Colonic mucosa (tissue), 4 donors: Measurements from ENCODE around the gene NABP2. TPM values are rescaled to one million over a fixed set of nuclear protein-coding genes. Genes with fewer than 3 reads are reported as not detected.
"Not testable (repeated sequence)": the region's sequence is repeated elsewhere in the genome, so short reads cannot be mapped to it uniquely, and the experiment has no call there.

ENCODE experiments used
- DNase-seq: peaks from one replicate; pipeline ENCODE4 v3.0.0-alpha.2; 2020
- H3K27ac ChIP-seq: fragments of 200-600 bp; one replicate; pipeline ENCODE4 v1.8.0; 2021
- H3K27me3 ChIP-seq: fragments of 200-600 bp; one replicate; pipeline ENCODE4 v1.8.0; 2021
- H3K36me3 ChIP-seq: fragments of 200-600 bp; one replicate; pipeline ENCODE4 v1.8.0; 2021
- H3K4me1 ChIP-seq: fragments of 200-600 bp; one replicate; pipeline ENCODE4 v1.8.0; 2021; ENCODE audit warnings: mild to moderate bottlenecking
- H3K4me3 ChIP-seq: fragments of 200-600 bp; one replicate; pipeline ENCODE4 v1.8.0; 2021
- H3K9ac ChIP-seq, 2 donors: one replicate each; pipeline ENCODE4 v1.7.0; 2013; ENCODE audit warnings: control low read depth in 2 of 2, low read depth in 2 of 2, low read length in 2 of 2
- H3K9me3 ChIP-seq: fragments of 200-600 bp; one replicate; pipeline ENCODE4 v1.8.0; 2021
- intact Hi-C: fragments of 100-400 bp; cut with DNase I; formaldehyde crosslinking; loops from one replicate; pipeline ENCODE4 v1.14.1; 2022
- total RNA-seq, 2 donors: library from RNA; stranded (reverse); fragmentation: NEBNext Ultra II Directional in 1 of 2; extraction: Animal tissue kit (Norgen Biotek cat#: 25700) in 1 of 2; gene quantifications; one replicate each; pipeline ENCODE4 v1.2.1, GENCODE V29; 2021
- TF ChIP-seq, protein P1 (sequence below): fragments of 200-600 bp; IDR thresholded peaks from one replicate; pipeline ENCODE4 v1.8.0; 2022; ENCODE audit warnings: antibody characterized with exemption, mild to moderate bottlenecking
- donor health status: healthy.
- donor health status: DM: no; HTN: no; CAD: no.
- donor health status: DM: no; HTN: no; CAD: no.

The NABP2 gene
- total RNA-seq, 2 donors from 2014 or later = 30.3 to 68.4 TPM

DNA sequence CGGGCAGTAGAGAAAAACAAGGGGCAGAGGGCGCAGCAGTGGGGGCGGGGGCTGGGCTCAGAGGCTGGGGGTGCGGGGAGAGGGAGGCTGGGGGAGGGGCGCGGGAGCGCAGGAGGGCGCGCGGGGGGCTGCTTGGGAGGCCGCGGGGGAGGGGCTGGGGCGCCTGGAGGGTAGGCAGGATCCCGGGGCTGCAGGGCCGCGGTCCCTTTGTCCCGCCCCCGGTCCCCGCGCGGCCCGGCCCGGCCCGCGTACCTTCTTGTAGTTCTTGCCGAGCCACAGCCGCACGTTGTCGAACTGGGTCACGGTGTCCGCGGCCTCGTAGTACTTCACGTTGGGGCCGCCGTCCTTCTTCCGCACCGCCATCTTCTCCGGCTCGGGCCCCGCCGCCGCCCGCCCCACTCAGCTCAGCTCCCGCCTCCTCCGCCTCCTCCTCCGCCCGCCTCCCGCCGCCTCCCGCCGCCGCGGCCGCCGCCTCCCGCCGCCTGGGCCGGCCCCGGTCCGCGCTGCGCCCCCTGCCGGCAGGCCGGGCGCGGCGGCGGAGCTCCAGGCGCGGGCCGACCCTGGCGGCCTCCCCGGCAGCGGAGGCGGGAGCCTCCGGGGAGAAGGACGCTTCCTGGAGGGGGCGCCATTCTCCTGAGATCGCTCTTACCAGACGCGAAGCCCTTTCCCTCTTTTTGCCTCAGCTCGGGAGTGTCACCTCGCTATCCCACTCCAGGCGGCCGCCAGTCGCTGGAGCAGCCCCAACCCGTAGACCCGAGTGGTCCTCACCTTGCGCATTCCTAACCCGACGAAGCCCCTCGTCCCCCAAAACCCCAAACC, 34.8 kb upstream of the NABP2 start, which contains the start of gene SMARCC2:
Gene SMARCC2 (minus strand): TSS at position 385 of the 819 bp plus-strand sequence. CDS start 22 bp downstream, at position 363.
- TF ChIP-seq, protein P1, sequence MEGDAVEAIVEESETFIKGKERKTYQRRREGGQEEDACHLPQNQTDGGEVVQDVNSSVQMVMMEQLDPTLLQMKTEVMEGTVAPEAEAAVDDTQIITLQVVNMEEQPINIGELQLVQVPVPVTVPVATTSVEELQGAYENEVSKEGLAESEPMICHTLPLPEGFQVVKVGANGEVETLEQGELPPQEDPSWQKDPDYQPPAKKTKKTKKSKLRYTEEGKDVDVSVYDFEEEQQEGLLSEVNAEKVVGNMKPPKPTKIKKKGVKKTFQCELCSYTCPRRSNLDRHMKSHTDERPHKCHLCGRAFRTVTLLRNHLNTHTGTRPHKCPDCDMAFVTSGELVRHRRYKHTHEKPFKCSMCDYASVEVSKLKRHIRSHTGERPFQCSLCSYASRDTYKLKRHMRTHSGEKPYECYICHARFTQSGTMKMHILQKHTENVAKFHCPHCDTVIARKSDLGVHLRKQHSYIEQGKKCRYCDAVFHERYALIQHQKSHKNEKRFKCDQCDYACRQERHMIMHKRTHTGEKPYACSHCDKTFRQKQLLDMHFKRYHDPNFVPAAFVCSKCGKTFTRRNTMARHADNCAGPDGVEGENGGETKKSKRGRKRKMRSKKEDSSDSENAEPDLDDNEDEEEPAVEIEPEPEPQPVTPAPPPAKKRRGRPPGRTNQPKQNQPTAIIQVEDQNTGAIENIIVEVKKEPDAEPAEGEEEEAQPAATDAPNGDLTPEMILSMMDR = peak; percentile 56
- DNase-seq = peak; percentile 94
- peak within 1 kb of the TSS; percentile 88 to 94 for H3K9ac ChIP-seq
- no peaks in the 10 kb centered on the region for H3K36me3 ChIP-seq
- H3K27me3 ChIP-seq = no peaks in the 10 kb centered on the region
- no peaks in the 10 kb centered on the region for H3K9me3 ChIP-seq
- peak within 1 kb of the TSS; percentile 78 for H3K4me3 ChIP-seq
- intact Hi-C loops = loop anchor here (2.0 kb wide), 1 partner anchor 65 kb away; no protein-coding TSS in a partner anchor
- peaks cover 13% of the 10 kb centered on the region for H3K4me1 ChIP-seq
- H3K27ac ChIP-seq = peak within 1 kb of the TSS; percentile 95

DNA sequence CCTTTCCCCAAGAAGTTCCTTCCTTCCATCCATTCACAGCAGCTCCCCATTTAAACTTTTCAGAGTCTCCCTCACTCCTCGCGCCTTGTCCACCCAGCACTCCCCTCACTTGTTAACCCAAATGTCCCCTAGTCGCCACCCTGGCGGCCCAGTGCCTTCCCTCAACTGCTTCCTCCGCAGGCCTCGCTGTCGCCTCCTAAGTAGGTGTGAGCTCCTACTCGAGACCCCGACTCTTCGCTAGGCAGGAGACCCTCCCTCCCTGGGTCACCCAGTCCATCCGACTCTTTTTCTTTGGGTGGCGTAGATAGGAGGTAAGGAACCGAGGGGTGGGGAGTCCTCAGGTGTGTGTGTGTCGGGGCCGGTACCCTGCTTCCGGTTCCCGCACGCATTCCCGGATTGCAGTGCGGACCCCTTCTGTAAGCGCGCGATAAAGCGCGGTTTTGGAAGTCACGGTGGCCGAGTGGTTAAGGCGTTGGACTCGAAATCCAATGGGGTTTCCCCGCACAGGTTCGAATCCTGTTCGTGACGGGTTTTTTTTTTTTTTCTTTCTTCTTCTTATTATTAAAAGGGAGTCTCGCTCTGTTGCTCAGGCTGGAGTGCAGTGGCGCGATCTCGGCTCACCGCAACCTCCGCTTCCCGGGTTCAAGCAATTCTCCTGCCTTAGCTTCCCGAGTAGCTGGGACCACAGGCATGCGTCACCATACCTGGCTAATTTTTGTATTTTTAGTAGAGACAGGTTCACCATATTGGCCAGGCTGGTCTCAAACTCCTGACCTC, 34.0 kb upstream of the NABP2 start:
- Histone ChIP-seq H3K27me3 (no peaks in the 10 kb centered on the region), H3K4me1 (peaks cover 13% of the 10 kb centered on the region), H3K36me3 (no peaks in the 10 kb centered on the region), H3K4me3 (peak overlapping the region; percentile 78), H3K27ac (peak overlapping the region; percentile 95), H3K9ac (peak overlapping the region; percentile 60 to 83), H3K9me3 (no peaks in the 10 kb centered on the region)
- intact Hi-C loops = loop anchor here (2.0 to 5.0 kb wide), 2 partner anchors 65 to 272 kb away; no protein-coding TSS in a partner anchor
- peak; percentile 92 for DNase-seq
- TF ChIP-seq, protein P1 = no peak

DNA sequence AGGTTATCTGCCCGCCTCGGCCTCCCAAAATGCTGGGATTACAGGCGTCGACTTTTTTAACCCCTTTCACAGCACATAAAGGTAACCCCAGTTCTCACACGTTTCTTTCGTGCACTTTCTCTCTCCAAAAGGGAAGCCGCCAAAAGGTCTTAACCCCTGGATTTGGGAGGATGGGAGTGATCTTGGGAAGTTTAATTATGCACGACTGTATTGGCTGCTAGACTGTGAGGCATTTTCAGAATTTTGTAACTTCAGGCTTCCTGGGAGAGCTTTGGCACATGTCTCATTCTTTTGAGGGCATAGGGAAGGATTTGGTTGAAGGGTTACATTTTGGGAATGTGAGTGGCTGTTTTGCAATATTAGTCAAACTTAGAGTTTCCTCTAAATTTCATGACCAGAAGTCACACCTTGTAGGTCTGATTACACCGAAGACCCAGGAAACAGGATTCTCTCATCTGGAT, 33.4 kb upstream of the NABP2 start:
- peak overlapping the region; percentile 60 to 83 for H3K9ac ChIP-seq
- intact Hi-C loops = loop anchor here (5.0 kb wide), 1 partner anchor 272 kb away; no protein-coding TSS in a partner anchor
- no peaks in the 10 kb centered on the region for H3K36me3 ChIP-seq

DNA sequence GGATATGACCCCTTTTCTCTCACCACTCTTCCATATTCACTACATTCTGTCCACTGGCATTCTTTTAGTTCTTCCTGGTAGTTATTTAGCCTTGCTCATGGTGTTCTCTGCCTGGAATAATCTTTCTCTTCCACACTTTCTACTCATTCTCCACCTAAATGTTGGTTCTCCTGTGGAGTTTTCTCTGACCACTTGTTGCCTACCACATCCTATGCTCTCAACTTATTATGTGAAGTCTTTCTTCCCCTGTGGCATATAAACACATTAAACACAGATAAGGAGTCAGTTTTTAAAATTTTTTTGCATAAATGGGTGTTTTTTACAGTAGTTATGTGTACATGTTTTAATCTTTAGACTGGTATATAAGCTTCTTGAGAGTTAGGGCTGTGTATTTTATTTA, 31.6 kb upstream of the NABP2 start:
- no peaks in the 10 kb centered on the region for H3K27me3 ChIP-seq
- TF ChIP-seq, protein P1 = no peak
- no peak for DNase-seq
- H3K4me3 ChIP-seq = no peak overlapping the region
- H3K9ac ChIP-seq = no peak overlapping the region
- no peaks in the 10 kb centered on the region for H3K9me3 ChIP-seq
- intact Hi-C loops = loop anchor here (5.0 kb wide), 1 partner anchor 270 kb away; no protein-coding TSS in a partner anchor
- no peaks in the 10 kb centered on the region for H3K36me3 ChIP-seq
- no peak overlapping the region for H3K27ac ChIP-seq
- H3K4me1 ChIP-seq = peaks cover 4% of the 10 kb centered on the region

More for the DNA sequence above, 33.4 kb upstream of the NABP2 start:
- DNase-seq = no peak
- H3K27me3 ChIP-seq = no peaks in the 10 kb centered on the region
- TF ChIP-seq, protein P1 = no peak
- H3K27ac ChIP-seq = peak overlapping the region; percentile 95
- peak overlapping the region; percentile 78 for H3K4me3 ChIP-seq
- peaks cover 13% of the 10 kb centered on the region for H3K4me1 ChIP-seq
- H3K9me3 ChIP-seq = no peaks in the 10 kb centered on the region

DNA sequence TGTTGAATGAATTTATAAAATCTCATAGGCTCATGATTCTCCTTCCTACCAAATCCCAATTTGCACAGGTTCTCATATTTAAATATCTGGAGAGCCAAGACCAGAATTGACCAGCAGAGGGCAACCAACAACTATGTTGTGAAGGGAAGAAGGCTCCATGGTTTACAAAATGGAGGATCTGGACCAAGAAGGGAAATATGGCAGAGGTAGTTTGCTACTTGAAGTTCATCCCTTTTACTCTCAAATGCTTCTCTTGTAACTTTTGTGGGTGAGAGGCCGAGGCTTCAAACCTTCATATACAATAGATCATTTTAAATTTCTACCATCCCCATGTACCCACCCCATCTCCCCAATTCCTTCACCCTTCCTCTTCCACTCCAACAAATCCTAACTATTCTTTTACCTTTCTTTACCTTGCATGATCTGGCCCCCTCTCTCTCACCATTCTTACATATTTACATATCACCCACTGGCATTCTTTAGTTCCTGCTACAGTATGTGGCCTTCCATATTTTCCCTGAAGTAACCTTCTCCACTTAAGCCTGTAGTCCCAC, 31.0 kb upstream of the NABP2 start:
- no peaks in the 10 kb centered on the region for H3K27me3 ChIP-seq
- TF ChIP-seq, protein P1 = peak; percentile 74
- intact Hi-C loops = loop anchor here (5.0 kb wide), 1 partner anchor 269 kb away; no protein-coding TSS in a partner anchor
- no peaks in the 10 kb centered on the region for H3K9me3 ChIP-seq
- H3K27ac ChIP-seq = no peak overlapping the region
- H3K4me3 ChIP-seq = no peak overlapping the region
- H3K4me1 ChIP-seq = peaks cover 2% of the 10 kb centered on the region
- DNase-seq = peak; percentile 93
- no peaks in the 10 kb centered on the region for H3K36me3 ChIP-seq
- no peak overlapping the region for H3K9ac ChIP-seq

DNA sequence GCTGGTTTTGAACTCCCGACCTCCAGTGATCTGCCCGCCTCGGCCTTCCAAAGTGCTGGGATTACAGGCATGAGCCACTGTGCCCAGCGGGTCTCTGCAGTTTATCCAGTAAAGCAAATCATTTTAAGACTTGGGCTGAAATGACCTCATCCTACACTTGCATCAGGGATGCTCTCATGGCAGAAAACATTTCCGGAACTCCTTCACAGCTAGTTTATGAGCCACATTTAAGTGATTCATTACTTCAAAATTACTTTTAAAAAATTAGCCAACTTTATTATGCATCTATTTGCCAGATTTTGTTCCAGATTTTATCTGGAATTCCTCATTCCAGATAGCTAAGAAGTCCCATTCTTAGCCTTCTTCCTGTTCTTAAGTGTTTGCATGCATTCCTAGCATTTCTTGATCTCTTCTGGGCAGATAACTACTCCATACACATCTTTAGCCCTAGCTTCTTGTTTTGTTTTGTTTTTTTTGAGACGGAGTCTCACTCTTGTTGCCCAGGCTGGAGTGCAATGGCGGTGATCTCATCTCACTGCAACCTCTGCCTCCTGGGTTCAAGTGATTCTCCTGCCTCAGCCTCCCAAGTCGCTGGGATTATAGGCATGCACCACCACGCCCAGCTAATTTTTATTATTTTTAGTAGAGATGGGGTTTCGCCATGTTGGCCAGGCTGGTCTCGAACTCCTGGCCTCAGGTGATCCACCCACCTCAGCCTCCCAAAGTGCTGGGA, 27.2 kb upstream of the NABP2 start:
- H3K4me3 ChIP-seq, H3K4me1 ChIP-seq, DNase-seq, H3K9me3 ChIP-seq, H3K27ac ChIP-seq, H3K27me3 ChIP-seq, H3K36me3 ChIP-seq, intact Hi-C loops, H3K9ac ChIP-seq: not testable (repeated sequence)
